ENCODE results near the gene FOS.
A peak's percentile ranks its signal among the peaks of the same experiment; 100 is the strongest.
"Not testable (repeated sequence)": the region's sequence is repeated elsewhere in the genome, so short reads cannot be mapped to it uniquely, and the experiment has no call there.

The FOS gene

DNA sequence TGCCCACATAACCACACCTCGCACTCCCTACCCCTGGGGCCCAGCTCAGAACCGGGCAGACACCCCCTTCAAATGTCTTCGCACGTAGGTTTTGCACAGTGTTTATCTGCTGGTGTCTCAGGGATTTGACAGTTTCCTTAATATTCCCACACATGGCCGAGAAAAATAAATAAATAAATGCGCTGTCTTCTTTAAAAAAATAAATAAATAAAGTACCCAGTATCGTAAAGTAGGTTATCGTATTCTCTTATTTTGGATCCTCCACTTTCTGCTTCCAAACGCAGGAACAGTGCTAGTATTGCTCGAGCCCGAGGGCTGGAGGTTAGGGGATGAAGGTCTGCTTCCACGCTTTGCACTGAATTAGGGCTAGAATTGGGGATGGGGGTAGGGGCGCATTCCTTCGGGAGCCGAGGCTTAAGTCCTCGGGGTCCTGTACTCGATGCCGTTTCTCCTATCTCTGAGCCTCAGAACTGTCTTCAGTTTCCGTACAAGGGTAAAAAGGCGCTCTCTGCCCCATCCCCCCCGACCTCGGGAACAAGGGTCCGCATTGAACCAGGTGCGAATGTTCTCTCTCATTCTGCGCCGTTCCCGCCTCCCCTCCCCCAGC, 710 bp upstream of the FOS start:
- no peak for DNase-seq

- peak; percentile 77 for DNase-seq
Observed at GRCh38 chr14:75279153-75279762, 630 bp downstream of the FOS start.

GRCh38 chr14:75279763-75280290, 1.2 kb downstream of the FOS start:
- peak; percentile 42 for DNase-seq

- DNase-seq = peak; percentile 31
Observed at GRCh38 chr14:75280291-75280830, 1.7 kb downstream of the FOS start.

DNA sequence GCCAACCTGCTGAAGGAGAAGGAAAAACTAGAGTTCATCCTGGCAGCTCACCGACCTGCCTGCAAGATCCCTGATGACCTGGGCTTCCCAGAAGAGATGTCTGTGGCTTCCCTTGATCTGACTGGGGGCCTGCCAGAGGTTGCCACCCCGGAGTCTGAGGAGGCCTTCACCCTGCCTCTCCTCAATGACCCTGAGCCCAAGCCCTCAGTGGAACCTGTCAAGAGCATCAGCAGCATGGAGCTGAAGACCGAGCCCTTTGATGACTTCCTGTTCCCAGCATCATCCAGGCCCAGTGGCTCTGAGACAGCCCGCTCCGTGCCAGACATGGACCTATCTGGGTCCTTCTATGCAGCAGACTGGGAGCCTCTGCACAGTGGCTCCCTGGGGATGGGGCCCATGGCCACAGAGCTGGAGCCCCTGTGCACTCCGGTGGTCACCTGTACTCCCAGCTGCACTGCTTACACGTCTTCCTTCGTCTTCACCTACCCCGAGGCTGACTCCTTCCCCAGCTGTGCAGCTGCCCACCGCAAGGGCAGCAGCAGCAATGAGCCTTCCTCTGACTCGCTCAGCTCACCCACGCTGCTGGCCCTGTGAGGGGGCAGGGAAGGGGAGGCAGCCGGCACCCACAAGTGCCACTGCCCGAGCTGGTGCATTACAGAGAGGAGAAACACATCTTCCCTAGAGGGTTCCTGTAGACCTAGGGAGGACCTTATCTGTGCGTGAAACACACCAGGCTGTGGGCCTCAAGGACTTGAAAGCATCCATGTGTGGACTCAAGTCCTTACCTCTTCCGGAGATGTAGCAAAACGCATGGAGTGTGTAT, 2.4 kb downstream of the FOS start:
- DNase-seq = no peak

DNA sequence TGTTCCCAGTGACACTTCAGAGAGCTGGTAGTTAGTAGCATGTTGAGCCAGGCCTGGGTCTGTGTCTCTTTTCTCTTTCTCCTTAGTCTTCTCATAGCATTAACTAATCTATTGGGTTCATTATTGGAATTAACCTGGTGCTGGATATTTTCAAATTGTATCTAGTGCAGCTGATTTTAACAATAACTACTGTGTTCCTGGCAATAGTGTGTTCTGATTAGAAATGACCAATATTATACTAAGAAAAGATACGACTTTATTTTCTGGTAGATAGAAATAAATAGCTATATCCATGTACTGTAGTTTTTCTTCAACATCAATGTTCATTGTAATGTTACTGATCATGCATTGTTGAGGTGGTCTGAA, 3.0 kb downstream of the FOS start:
- DNase-seq = no peak

DNA sequence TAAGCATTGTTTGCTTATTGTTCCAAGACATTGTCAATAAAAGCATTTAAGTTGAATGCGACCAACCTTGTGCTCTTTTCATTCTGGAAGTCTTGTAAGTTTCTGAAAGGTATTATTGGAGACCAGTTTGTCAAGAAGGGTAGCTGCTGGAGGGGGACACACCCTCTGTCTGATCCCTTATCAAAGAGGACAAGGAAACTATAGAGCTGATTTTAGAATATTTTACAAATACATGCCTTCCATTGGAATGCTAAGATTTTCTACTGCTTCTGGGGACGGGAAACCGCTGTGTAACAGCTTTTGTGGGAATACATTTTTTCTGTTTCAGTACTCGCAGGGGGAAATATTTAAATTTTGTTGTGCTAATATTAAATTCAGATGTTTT, 3.5 kb downstream of the FOS start:
- no peak for DNase-seq

- DNase-seq = not testable (repeated sequence)
Observed at GRCh38 chr14:75282555-75283161, 4.0 kb downstream of the FOS start.

DNA sequence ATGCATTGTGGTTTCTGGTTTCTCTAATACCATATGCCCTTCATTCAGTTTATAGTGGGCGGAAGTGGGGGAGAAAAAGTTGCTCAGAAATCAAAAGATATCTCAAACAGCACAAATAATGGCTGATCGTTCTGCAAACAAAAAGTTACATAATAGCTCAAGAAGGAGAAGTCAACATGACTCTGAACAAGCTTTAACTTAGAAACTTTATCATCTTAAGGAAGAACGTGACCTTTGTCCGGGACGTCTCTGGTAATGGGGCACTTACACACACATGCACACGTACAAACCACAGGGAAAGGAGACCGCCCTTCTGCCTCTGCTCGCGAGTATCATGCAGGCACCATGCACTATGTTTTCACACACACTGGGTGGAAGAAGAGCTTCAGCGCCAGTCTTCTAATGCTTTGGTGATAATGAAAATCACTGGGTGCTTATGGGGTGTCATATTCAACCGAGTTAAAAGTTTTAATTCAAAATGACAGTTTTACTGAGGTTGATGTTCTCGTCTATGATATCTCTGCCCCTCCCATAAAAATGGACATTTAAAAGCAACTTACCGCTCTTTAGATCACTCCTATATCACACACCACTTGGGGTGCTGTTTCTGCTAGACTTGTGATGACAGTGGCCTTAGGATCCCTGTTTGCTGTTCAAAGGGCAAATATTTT, 4.7 kb downstream of the FOS start:
- peak; percentile 12 for DNase-seq

GRCh38 chr14:75283833-75284563, 5.4 kb downstream of the FOS start:
- DNase-seq = no peak

DNA sequence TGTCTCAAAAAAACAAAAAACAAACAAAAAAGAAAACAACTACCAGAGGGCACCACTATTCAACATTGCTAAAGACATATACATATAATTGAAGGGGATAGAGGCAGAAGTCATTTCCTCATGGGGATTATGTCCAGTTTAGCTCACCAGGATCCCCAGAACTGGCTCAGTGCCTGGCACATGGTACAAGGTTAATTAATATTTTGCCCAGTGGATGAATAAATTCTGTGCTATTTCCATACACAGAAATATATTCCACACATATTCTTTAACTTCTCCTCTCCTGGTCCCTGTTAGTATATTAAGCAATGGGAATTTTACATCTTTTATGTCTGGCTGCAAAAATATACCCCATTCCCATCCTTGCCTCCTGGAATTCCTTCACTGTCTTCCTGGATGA, 6.7 kb downstream of the FOS start:
- no peak for DNase-seq

DNA sequence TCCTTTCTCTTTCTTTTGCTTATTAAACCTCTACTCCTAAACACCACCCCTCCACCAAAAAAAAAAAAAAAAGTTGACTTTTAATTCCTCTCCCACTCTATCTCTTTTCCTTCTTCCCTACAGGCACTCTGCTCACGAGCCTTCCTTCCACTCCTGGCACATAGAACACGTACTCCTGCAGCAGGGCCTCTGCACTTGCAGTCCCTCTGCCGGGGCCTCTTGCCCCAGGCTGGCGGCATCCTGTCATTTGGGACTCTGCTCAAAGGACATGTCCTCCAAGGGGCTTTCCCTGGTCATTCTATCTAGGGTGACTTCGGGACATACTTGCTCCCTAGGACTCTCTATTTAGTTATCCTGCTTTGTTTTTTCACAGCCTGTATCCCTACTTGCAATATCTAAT, 7.7 kb downstream of the FOS start:
- DNase-seq = peak; percentile 17

GRCh38 chr14:75289840-75290388, 11.3 kb downstream of the FOS start:
- DNase-seq = no peak

DNA sequence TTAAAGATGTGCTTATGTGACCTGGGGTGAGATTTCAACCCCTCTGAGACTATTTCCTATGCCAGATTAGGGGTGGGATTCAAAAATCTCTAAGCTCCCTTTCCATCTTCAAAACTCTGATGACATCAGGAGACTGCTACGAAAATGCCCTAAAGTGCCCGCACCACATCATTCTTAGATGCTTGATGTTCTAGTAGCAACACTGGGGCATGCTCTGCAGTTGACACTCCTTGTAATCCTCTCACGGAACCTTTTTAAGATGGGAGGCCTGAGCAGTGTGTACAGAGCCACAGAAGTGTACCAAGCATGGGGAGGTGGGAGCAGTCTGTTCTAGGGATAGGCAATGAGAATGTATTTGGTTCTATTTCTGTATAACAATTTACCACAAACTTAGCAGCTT, 12.2 kb downstream of the FOS start:
- no peak for DNase-seq

DNA sequence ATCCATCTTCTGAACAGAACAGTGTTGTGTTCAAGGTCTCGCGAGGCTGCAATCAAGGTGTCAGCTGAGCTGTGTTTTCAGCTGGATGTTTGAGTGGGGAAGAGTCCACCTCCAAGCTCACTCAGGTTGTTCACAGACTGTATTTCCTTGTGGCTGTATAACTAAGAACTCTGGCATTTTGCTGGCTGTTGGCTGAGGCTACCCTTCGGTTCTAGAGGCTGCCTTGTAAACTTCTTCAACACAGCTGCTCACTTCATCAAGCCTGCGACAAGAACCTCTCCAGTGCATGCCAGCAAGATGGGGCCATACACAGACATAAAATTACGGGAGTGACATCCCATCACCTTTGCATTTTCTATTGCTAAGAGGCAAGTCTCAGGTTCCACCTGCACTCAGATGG, 12.7 kb downstream of the FOS start:
- DNase-seq = no peak

GRCh38 chr14:75292101-75292563, 13.5 kb downstream of the FOS start:
- no peak for DNase-seq

- DNase-seq = no peak
Observed at GRCh38 chr14:75292886-75293285, 14.3 kb downstream of the FOS start.

- DNase-seq = peak; percentile 97
Observed at GRCh38 chr14:75293920-75294648, 15.5 kb downstream of the FOS start.

DNA sequence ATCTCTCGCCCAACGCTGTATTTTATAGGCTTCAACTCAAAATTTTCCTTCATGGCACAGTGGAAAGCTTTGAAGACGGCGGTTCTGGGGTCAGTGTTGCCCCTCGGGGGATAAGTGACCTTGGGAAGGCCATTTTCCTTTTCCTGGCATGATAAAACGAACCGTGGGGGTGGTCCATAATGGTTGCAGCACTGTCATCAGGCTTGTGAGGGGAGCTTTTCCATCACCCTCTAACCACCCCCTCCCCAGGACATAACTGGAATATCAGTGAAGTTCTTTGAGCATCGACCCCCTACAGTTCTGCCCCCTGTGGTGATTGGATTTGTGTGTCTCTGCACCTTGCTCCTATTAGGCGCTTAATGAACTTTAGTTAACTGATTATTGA, 16.0 kb downstream of the FOS start:
- peak; percentile 67 for DNase-seq

GRCh38 chr14:75295061-75295461, 16.4 kb downstream of the FOS start:
- peak; percentile 61 for DNase-seq

All from NCI-H69 (cell line).